NCI-H2227 (cell line): ENCODE measurements around the gene ZNF674.
"Not testable (repeated sequence)": the region's sequence is repeated elsewhere in the genome, so short reads cannot be mapped to it uniquely, and the experiment has no call there.

Experiments
- DNase-seq: peaks from one replicate; lab custom pipeline; 2025; ENCODE audit not compliant: unreplicated experiment; lab: John Stamatoyannopoulos, UW

The ZNF674 gene

DNA sequence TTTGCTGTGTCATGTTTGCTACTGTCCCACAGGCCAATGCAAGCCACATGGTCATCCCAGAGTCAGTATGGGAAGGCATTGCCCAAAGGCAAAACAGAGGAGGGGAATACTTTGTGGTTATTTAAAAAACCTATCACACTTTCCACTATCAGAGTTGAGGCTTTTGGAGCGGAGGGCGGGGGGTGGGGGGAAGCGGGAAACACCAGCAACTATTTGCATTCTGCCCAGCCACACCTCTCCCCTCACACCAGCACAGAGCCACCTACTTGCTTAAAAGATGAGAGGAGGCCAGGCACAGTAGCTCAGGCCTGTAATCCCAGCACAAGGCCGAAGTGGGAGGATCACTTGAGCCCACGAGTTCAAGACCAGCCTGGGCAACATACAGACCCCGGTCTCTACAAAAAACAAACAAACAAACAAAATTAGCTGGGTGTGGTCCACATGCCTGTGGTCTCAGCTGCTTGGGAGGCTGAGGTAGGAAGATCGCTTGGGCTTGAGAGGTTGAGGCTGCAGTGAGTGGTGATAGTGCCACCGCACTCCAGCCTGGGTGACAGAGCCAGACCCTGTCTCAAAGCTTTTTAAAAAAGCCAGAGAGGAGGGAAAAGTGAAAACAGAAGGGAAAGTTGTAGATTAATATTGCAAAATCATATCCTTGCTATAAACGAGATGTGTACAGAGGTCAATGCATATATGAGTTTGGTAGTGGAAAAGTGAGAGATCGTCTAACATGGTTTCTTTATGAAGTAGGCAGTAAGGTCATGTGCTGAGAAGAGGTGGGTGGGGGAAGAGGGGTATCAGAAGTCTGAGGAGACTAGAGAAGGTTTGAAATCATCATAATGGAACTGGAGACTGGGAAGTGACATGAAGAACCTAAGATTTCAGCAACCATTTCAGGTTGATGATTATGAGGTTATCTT is 26.5 kb upstream of the ZNF674 start:
- no peak for DNase-seq

DNA sequence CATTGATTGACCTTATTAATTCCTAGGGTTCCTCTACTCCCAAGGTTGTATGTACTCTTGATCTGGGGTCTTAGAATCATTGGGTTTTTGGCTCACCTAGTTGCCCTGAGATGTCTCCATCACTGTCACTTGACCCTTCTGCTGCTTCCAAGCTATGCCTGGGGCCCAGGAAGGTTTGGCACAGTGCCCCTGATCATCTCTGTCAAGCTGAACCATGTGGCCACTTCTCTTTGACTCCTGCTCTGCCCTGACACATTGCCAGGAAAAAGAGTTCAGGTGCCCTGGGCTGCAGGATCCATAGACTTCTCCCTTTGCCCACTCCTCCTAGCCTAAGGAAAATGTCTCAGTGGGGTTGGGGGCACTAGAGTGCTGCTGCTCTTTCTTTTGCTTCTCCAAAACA is 24.4 kb upstream of the ZNF674 start:
- DNase-seq = no peak

DNA sequence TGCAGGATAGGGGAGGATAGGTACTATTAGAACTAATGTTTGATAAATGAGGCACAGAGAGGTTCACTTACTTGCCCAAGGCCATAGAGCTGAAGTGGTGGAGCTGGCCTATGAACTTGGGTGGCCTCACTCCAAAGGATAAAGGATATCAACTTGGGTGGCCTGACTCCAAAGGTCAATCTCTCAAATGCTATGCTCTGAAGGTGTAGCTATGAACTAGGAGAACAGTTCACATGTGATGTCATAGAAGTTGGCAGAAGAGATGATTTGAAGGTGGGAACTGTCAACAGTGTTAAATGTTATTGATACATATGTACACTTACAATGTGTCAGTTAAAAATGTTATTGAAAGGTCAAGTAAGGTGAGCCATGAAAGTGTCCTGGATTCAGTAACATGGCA is 22.2 kb upstream of the ZNF674 start:
- DNase-seq = no peak

DNA sequence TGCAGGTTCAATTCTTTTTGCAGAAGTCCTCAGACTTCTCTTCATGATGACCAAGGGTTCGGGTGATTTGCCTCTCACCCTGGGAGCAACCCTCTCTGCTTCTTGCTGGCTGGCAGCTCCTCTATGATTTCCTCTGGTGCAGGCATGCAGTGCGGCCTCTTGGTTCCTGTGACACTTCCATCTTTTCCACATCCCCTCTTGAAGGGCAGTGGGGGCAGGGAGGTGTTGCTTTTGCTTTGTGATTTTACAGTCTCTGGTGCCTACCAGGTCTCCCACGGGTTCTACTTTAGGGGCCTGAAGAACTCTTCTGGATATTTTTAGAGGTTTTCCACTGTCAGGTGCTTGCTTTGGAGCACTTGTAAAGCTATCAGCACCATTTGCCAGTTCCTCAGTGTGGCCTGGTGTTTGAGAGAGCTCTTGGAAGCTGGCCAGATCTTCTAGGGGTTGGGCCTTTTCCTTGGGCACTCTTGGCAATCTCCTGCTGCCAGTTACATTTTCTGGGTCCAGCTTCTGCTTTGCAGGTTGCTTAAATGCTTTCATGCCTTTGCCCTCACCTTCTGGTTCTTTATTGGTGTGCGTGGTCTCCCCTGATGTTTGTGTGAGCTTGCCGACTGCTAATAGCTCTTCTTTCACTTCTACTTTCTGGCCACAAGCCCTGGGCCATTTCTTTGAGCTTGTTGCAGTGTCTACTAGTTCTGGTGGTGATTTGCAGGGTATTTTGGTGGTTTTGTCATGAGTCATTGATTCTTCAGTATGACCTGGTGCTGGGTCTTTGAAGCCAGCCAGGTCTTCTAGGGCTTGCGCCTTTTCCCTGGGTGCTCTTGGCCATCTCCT is 16.8 kb upstream of the ZNF674 start:
- no peak for DNase-seq

DNA sequence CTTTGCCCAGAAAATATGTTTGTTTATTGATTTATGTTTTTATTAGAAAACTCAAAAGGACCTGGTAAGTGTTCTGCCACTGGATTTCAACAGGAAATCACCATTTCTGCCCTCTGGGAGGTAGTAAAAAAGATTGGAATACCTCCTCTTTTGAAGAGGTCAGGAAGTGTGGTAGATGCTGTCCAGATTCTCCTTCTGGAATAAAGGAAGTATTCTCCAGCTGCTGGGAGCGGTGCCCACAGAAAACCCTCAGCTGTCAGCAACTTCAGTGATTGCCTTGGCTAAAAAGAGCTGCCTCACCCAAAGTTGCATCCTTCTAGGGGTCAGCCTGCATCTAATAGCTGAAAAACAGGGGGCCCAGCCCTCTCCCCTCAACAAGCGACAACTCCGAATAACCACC is 13.8 kb upstream of the ZNF674 start:
- DNase-seq = no peak

DNA sequence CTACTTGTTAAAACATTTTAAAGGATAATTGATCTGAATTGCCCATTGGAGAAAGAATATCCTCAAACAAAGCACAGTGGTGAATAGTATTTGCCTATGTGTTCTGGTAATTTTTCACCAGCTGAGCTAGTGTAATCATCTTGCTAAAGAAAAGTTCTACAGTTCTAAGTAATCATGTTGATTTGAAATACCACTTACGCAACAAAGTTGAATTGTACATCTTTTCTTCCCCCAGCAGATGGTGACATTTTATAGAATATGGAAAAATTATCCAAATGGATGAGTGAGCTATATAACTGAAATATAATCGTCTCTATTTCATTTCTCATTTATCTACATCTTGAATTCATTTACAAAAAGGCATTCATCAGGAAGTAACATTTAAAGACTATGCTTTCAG is 9.7 kb upstream of the ZNF674 start:
- DNase-seq = peak; percentile 21

DNA sequence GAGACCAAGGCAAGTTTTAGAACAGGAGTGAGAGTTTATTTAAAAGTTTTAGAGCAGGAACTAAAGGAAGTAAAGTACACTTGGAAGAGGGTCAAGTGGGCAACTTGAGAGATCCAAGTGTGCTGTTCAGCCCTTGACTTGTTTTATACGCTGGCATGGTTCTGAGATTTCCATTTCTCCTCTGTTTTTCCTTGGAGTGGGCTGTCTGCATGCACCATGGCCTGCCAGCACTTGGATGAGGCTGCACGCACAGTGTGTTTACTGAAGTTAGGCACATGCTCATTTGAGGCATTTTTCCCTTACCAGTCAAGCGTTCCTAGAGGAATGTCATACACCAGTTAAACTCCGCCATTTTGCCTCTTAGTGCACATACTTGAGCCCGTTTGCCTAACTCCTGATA is 8.7 kb upstream of the ZNF674 start:
- no peak for DNase-seq

DNA sequence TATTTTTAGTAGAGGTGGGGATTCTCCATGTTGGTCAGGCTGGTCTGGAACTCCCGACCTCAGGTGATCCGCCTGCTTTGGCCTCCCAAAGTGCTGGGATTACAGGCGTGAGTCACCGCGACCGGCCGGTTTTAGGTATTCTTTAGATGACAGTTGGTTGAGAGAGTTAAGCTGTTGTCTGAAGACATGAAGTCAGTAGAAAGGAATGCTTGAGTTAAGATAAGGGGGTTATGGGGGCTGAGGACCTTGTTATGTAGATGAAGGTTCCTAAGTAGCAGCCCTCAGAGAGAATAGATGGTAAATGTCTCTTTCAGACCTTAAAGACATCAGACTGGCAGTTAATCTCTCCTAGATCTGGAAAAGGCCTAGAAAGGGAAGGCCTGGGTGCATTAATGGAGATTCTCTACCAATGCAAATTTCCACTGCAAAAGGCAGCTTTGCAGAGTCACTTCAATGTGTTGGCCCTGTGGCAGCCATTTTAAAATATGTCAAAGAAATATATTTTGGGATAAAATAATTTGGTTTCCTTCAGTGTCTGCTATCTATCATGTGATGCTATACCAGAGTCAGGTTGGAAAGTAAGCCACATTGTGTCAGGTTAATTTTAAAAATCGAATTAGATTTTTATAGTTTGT is 6.4 kb upstream of the ZNF674 start:
- DNase-seq = no peak

DNA sequence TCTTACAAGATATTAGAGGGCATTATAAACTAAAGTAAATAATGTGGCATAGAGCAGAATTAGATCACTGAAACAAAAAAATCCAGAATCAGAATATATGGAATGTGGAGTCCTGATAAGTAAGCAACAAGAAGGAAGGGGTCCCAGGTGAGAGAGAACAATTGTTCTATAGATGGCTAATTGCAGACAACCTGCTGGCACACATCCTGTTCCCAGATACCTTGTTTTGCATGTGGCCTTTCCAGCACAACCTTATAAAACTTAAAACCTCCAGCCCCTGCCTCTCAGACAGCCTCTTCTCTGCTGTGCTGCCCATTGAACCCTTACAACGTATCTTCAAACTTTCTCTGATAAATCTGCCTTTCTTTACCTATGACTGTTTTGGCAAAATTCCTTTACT is 4.7 kb upstream of the ZNF674 start:
- DNase-seq = no peak

DNA sequence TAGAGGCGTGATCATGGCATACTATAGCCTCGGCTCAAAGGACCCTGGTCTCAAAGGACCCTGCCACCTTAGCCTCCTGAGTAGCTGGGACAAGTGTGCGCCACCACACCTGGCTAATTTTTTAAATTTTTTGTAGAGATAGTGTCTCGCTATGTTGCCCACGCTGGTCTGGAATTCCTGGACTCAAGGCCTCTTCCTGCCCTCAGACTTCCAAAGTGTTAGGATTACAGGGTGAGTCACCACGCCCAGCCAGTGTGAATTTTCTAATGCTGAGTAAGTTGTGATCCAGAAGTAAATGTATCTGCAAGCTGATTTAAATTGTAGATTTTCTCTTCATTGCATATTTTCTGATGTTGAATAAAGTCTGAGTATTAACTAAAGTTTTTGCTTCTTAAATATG is 2.6 kb upstream of the ZNF674 start:
- no peak for DNase-seq

DNA sequence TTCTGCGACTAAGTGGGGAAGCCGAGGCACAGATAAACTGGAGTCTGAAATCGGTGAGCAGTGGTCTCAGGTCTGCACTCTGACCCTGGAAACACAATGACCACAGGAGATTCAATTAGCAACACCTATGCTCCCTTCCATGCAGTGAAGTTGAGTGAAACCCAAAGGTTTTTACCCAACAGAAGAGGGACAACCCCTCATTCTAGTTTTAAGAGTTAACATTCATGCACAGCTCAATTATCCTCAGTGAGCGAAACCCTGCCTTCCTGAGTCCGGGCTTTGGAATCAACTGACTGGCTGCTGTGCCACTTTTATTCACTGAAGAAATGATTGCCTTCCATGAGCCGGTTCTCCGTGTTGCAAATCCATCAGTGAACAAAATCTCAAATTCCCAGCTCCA is 694 bp downstream of the ZNF674 start:
- DNase-seq = not testable (repeated sequence)

DNA sequence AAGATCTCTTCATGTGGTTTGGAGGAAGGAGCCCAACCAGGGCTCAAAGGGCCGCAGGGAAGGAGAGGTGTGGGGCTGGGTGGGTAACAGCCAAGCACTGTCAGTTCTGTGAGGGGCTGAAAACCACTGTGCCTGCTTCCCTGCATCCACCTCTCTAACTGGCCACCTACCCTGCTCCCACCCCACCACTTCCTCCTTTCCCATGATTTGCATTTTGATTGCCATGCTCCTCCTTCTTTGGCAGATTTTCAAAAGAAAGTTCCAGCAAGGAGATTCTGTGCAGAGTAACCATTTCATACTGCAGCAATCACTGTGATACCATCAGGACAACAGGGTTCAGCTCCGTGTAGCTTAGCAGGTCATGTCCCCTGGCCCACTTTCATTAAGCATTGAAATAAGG is 1.8 kb downstream of the ZNF674 start:
- no peak for DNase-seq

DNA sequence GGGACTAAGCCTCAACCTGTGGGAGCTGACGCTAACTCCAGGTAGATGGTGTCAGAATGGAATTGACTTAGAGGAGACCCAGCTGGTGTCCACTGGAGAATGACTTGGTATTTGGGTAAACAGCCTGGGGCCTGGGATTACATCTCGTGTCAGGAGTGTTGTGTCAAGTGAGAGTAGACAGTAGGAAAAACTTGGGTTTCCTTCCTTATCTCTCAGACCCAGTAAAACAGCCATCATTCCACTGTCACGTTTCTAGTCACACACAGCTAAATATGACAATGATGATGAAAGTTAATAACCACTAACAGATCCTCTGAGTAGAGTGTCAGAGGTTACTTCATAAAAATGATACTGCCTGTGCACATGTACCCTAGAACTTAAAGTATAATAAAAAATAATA is 13.8 kb downstream of the ZNF674 start:
- DNase-seq = no peak

DNA sequence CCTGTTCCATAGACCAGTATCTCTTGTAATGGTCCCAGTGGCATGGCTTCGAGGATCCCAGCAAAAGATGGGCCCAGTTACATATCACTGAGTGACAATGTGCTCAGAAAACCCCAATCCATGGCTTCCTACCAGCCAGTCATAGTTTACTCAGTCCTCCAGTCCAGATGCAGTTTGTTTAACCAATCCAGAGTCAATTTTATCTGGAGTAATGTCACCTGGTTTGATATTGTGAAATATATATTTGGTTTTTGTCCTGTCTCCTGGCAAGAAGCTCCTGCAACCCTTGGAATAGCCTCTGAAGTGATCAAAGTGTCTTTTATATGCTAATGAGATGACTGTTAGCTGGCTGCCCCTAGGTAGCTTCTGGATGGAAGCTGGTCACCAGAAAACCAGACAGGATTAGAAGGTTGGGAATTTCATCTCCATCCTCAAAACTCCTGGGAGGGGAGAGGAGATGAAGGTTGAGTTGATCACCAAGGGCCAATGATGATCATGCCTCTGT is 14.8 kb downstream of the ZNF674 start:
- not testable (repeated sequence) for DNase-seq

DNA sequence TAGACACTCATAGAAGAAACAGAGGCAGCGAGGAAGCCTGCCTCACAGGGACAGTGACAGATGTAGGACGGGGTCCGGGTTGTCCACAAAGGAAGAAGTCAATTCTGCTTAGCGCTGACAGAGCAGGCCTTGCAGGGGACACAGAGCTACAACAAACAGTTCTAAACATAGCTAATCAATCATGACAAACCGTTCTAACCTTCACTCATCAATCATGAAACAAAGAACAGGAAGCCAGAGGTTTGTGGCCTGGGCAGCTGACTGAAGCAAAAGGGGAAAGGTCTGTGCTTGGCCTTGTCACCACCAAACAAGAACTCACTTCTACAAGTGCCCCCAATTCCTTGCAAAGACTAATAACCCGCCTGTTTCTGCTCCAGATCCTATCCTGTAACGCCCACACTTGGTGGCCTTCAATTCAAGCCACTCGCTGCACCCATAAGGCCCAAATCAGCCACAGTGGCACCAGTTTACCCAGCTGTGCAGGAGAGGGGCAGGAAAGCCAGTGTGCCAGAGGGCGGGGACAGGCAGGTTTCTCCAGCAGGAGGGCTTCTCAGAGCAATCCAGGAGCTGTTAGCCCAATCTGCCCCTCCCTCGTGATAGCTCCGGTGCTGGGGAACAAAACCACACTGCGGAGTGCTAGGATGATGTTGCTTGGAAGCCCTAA is 15.3 kb downstream of the ZNF674 start:
- not testable (repeated sequence) for DNase-seq

DNA sequence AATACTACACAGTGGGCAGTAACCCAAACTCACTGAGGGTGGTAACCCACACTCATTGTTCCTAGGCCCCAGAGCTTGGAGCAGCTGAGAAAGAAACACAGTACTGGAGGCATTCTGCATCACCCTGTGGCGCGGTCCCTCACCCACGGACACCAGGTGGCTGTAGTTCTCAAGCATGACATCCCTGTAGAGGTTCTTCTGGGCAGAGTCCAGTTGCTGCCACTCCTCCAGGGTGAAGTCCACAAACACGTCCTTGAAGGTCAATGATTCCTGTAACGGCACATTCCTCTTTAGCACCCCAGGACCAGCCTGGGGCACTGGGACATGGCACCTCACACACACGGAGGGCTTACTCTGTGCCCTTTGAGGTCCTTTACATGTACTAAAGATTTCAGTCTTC is 16.6 kb downstream of the ZNF674 start:
- DNase-seq = not testable (repeated sequence)

DNA sequence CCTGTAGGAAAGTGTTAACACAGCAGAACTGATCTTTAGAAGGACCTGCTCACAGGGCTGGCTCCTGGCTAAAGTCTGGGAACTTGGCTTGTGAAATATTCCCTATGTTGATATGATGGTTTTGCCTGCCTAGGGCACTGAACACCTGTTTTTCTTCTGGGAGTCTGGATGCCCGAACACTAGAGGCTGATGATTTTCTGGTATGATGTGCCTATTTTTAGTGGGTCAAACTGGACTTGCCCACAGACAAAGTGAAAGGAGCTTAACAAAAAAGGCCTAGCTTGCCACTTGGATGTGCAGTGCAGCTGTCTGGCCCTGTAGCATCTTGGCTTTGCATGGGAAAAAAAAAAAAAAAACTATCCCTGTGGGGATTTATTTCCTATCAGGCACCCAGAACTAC is 39.1 kb downstream of the ZNF674 start:
- no peak for DNase-seq

DNA sequence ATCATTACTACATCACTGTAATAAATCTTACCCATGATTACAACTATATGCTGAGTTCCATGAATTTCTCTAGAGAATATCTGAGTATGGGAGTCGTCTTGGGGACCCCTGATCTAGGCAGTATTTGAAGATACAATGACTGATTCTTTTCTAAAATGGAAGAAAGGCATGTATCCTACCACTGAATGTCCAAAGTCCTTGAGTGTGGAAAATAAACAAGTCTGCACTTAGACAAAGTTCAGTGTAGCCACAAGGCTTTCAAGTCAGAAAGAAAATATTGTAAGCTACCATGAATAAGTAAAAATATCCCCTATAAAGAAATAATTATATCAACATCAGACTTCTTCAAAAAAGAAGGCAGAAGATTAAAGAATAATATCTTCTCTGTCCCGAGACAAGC is 42.4 kb downstream of the ZNF674 start:
- DNase-seq = no peak

DNA sequence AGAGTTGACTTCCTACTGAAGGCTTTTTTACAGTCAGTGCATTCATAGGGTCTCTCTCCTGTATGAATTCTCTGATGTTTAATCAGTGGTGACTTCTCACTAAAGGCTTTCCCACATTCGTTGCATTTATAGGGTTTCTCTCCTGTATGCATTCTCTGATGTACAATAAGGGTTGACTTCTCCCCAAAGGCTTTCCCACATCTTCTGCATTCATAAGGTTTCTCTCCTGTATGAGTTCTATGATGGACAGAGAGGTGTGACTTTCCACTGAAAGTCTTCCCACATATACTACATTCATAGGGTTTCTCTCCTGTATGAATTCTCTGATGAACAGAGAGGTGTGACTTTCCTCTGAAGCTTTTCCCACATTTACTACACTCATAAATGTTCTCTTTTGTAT is 45.2 kb downstream of the ZNF674 start:
- DNase-seq = no peak

DNA sequence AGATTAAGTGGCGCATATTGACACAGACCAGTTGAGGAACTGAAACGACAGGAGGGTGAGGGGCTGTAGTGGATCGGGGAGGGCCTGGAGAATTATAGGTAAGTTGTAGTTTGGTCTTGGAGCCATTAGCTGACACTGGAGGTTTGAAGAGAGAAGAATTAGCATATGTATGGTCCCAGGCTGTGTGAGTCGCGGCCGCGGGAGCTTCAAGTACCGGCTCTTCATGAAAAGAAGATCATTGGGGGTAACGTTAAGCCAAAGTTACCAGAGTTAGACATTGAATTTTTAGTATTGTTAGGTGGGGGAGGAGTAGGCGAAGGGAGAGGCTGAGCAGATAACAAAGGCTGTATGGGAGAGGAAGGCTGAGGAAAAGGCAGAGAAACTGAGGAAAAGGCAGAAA is 56.5 kb downstream of the ZNF674 start:
- no peak for DNase-seq

DNA sequence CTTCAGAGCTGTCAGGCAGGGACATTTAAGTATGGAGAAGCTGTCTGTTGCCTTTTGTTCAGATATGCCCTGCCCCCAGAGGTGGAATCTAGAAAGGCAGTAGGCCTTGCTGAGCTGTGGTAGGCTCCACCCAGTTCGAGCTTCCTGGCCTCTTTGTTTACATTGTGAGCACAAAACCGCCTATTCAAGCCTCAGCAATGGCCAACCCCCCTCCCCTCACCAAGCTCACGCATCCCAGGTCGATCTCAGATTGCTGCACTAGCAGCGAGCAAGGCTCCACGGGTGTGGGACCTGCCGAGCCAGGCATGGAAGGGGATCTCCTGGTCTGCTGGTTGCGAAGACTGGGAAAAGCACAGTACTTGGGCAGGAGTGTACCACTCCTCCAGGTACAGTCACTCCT is 59.3 kb downstream of the ZNF674 start:
- no peak for DNase-seq
